Measurements from ENCODE around the gene KLHDC8B. TPM values are rescaled to one million over a fixed set of nuclear protein-coding genes. Genes with fewer than 3 reads are reported as not detected.
A peak's percentile ranks its signal among the peaks of the same experiment; 100 is the strongest.

KLHDC8B gene
- total RNA-seq, 1 experiment from 2014 or later: 21.5 TPM

DNA sequence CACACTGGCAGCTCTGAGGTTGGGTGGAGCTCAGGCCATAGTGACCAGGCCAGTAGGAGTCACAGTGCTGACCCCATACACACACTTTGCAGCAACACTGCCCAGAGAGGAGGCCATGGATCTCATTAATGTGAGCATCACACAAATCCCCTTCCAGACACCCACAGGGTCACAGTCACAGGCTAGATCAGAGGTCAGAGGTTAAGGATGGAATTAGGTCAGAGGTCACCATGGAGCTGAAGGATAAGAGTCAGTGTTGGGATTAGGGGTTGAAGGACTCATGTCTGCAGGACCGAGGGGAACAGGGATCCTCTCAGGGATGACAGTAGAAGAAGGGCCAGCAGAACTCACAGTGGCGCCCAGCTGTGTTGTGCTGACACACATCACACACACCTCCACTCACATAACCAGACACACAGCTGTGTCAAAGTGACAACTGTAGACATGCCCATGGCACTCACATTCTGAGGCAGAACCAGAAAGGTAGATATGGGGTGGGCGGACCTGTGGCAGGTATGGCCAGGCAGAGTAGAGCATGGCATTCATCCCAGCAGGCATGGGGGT lies 18.0 kb upstream of the KLHDC8B start (continued):
- TF ChIP-seq, protein P1, sequence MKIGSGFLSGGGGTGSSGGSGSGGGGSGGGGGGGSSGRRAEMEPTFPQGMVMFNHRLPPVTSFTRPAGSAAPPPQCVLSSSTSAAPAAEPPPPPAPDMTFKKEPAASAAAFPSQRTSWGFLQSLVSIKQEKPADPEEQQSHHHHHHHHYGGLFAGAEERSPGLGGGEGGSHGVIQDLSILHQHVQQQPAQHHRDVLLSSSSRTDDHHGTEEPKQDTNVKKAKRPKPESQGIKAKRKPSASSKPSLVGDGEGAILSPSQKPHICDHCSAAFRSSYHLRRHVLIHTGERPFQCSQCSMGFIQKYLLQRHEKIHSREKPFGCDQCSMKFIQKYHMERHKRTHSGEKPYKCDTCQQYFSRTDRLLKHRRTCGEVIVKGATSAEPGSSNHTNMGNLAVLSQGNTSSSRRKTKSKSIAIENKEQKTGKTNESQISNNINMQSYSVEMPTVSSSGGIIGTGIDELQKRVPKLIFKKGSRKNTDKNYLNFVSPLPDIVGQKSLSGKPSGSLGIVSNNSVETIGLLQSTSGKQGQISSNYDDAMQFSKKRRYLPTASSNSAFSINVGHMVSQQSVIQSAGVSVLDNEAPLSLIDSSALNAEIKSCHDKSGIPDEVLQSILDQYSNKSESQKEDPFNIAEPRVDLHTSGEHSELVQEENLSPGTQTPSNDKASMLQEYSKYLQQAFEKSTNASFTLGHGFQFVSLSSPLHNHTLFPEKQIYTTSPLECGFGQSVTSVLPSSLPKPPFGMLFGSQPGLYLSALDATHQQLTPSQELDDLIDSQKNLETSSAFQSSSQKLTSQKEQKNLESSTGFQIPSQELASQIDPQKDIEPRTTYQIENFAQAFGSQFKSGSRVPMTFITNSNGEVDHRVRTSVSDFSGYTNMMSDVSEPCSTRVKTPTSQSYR (CRISPR knock-in tag; IDR thresholded peaks at IDR 0.05): no peak
- TF ChIP-seq, protein P2, sequence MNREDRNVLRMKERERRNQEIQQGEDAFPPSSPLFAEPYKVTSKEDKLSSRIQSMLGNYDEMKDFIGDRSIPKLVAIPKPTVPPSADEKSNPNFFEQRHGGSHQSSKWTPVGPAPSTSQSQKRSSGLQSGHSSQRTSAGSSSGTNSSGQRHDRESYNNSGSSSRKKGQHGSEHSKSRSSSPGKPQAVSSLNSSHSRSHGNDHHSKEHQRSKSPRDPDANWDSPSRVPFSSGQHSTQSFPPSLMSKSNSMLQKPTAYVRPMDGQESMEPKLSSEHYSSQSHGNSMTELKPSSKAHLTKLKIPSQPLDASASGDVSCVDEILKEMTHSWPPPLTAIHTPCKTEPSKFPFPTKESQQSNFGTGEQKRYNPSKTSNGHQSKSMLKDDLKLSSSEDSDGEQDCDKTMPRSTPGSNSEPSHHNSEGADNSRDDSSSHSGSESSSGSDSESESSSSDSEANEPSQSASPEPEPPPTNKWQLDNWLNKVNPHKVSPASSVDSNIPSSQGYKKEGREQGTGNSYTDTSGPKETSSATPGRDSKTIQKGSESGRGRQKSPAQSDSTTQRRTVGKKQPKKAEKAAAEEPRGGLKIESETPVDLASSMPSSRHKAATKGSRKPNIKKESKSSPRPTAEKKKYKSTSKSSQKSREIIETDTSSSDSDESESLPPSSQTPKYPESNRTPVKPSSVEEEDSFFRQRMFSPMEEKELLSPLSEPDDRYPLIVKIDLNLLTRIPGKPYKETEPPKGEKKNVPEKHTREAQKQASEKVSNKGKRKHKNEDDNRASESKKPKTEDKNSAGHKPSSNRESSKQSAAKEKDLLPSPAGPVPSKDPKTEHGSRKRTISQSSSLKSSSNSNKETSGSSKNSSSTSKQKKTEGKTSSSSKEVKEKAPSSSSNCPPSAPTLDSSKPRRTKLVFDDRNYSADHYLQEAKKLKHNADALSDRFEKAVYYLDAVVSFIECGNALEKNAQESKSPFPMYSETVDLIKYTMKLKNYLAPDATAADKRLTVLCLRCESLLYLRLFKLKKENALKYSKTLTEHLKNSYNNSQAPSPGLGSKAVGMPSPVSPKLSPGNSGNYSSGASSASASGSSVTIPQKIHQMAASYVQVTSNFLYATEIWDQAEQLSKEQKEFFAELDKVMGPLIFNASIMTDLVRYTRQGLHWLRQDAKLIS (CRISPR knock-in tag; IDR thresholded peaks at IDR 0.05; ENCODE audit: borderline replicate concordance): no peak
- TF ChIP-seq, protein P3, sequence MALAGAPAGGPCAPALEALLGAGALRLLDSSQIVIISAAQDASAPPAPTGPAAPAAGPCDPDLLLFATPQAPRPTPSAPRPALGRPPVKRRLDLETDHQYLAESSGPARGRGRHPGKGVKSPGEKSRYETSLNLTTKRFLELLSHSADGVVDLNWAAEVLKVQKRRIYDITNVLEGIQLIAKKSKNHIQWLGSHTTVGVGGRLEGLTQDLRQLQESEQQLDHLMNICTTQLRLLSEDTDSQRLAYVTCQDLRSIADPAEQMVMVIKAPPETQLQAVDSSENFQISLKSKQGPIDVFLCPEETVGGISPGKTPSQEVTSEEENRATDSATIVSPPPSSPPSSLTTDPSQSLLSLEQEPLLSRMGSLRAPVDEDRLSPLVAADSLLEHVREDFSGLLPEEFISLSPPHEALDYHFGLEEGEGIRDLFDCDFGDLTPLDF (CRISPR knock-in tag; IDR thresholded peaks at IDR 0.05): no peak
- TF ChIP-seq ZNF671 (CRISPR knock-in tag; IDR thresholded peaks at IDR 0.05): no peak
- TF ChIP-seq, protein P4, sequence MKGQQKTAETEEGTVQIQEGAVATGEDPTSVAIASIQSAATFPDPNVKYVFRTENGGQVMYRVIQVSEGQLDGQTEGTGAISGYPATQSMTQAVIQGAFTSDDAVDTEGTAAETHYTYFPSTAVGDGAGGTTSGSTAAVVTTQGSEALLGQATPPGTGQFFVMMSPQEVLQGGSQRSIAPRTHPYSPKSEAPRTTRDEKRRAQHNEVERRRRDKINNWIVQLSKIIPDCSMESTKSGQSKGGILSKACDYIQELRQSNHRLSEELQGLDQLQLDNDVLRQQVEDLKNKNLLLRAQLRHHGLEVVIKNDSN (CRISPR knock-in tag; IDR thresholded peaks at IDR 0.05): no peak

DNA sequence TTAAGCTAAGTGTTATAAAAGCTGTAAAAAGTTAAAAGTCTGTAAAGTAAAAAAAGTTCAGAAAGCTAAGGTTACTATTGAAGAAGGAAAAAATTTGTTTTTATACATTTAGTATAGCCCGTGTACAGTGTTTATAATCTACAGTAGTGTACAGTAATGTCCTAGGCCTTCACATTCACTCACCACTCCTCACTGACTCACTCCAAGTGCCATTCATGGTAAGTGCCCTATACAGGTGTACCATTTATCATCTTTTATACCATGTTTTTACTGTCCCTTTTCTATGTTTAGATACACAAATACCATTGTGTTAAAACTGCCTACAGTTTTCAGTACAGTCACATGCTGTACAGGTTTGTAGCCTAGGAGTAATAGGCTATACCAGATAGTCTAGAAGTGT lies 14.1 kb upstream of the KLHDC8B start:
- ChIA-PET CTCF (interaction anchor here (0.7 to 4.5 kb wide), 4 partner anchors 14 to 37 kb away, joined by 3 to 23 read pairs (median 8); partner anchors contain the start of genes KLHDC8B, LAMB2 and USP19), POLR2A (no interaction called here)
- H3K4me3 Mint-ChIP-seq: no peak overlapping the region
- TF ChIP-seq JUN (CRISPR knock-in tag; IDR thresholded peaks at IDR 0.05): no peak
- H3K4me1 Mint-ChIP-seq: no peaks in the 10 kb centered on the region
- DNase-seq (ENCODE audit: low spot score): no peak
- H3K9me3 Mint-ChIP-seq: no peaks in the 10 kb centered on the region
- no peak for ATAC-seq
- no peaks in the 10 kb centered on the region for H3K36me3 Mint-ChIP-seq
- H3K27ac Mint-ChIP-seq: no peak overlapping the region
- H3K27me3 Mint-ChIP-seq (ENCODE audit: low read depth): peaks cover 26% of the 10 kb centered on the region

DNA sequence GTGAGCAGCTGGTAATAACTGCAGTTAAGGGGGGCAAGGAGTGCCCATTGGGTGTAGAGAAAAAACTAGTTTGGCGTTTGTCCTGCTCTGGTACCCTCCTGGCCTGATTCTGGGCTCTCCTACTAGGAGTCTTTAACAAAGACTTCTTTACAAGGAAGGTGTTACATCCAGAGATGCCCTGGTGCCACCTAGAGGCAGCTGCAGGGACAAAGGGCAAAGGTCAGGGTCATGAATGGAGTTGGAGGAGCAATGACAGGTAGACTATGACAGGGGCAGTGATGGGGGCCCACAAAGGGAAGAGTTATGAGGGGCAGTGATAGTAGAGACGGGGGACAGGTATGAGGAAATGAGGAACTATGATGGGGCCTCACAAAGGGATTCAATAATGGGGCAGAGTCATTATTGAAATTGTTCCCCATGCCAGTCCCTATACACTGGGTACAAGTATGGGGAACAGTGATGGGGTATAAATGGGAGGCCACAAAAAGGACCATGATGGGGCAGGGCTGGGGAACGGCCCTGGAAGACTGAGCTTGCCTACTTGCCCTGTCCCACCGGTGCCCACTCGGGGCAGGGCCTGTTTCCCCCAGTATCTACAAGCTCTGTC lies 13.2 kb upstream of the KLHDC8B start:
- POLR2A ChIA-PET: interaction anchor here (0.6 to 1.0 kb wide), 2 partner anchors 38 to 86 kb away, joined by 3 read pairs; no protein-coding TSS in a partner anchor
- no peaks in the 10 kb centered on the region for H3K9me3 Mint-ChIP-seq
- no peaks in the 10 kb centered on the region for H3K4me1 Mint-ChIP-seq
- peaks cover 3% of the 10 kb centered on the region; the same call in 1 of the 2 replicates for H3K36me3 Mint-ChIP-seq
- no peak overlapping the region for H3K4me3 Mint-ChIP-seq
- CTCF ChIA-PET: interaction anchor here (0.5 to 4.5 kb wide), 8 partner anchors 13 to 291 kb away, joined by 3 to 23 read pairs (median 5); partner anchors contain the start of genes KLHDC8B, LAMB2, NDUFAF3 and USP19
- DNase-seq (ENCODE audit: low spot score) (peak; percentile 72), ATAC-seq (peak; percentile 91)
- H3K27me3 Mint-ChIP-seq (ENCODE audit: low read depth): peaks cover 17% of the 10 kb centered on the region
- no peak overlapping the region for H3K27ac Mint-ChIP-seq
- TF ChIP-seq, protein P5, sequence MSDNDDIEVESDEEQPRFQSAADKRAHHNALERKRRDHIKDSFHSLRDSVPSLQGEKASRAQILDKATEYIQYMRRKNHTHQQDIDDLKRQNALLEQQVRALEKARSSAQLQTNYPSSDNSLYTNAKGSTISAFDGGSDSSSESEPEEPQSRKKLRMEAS (CRISPR knock-in tag; IDR thresholded peaks at IDR 0.05): no peak
- TF ChIP-seq TP53 (CRISPR knock-in tag; IDR thresholded peaks at IDR 0.05) (0 out of 2 replicates have a peak, but pooled peaks have one; percentile 21), NR2C2 (CRISPR knock-in tag; IDR thresholded peaks at IDR 0.05) (peak; percentile 82), FOXJ3 (CRISPR knock-in tag; IDR thresholded peaks at IDR 0.05; ENCODE audit: borderline replicate concordance) (no peak), ZNF263 (CRISPR knock-in tag; IDR thresholded peaks at IDR 0.05; ENCODE audit: low read depth) (no peak), ESRRA (CRISPR knock-in tag; IDR thresholded peaks at IDR 0.05; ENCODE audit: borderline replicate concordance) (no peak)
- TF ChIP-seq, protein P6, sequence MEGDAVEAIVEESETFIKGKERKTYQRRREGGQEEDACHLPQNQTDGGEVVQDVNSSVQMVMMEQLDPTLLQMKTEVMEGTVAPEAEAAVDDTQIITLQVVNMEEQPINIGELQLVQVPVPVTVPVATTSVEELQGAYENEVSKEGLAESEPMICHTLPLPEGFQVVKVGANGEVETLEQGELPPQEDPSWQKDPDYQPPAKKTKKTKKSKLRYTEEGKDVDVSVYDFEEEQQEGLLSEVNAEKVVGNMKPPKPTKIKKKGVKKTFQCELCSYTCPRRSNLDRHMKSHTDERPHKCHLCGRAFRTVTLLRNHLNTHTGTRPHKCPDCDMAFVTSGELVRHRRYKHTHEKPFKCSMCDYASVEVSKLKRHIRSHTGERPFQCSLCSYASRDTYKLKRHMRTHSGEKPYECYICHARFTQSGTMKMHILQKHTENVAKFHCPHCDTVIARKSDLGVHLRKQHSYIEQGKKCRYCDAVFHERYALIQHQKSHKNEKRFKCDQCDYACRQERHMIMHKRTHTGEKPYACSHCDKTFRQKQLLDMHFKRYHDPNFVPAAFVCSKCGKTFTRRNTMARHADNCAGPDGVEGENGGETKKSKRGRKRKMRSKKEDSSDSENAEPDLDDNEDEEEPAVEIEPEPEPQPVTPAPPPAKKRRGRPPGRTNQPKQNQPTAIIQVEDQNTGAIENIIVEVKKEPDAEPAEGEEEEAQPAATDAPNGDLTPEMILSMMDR (IDR thresholded peaks at IDR 0.05): peak; percentile 36
- TF ChIP-seq, protein P7, sequence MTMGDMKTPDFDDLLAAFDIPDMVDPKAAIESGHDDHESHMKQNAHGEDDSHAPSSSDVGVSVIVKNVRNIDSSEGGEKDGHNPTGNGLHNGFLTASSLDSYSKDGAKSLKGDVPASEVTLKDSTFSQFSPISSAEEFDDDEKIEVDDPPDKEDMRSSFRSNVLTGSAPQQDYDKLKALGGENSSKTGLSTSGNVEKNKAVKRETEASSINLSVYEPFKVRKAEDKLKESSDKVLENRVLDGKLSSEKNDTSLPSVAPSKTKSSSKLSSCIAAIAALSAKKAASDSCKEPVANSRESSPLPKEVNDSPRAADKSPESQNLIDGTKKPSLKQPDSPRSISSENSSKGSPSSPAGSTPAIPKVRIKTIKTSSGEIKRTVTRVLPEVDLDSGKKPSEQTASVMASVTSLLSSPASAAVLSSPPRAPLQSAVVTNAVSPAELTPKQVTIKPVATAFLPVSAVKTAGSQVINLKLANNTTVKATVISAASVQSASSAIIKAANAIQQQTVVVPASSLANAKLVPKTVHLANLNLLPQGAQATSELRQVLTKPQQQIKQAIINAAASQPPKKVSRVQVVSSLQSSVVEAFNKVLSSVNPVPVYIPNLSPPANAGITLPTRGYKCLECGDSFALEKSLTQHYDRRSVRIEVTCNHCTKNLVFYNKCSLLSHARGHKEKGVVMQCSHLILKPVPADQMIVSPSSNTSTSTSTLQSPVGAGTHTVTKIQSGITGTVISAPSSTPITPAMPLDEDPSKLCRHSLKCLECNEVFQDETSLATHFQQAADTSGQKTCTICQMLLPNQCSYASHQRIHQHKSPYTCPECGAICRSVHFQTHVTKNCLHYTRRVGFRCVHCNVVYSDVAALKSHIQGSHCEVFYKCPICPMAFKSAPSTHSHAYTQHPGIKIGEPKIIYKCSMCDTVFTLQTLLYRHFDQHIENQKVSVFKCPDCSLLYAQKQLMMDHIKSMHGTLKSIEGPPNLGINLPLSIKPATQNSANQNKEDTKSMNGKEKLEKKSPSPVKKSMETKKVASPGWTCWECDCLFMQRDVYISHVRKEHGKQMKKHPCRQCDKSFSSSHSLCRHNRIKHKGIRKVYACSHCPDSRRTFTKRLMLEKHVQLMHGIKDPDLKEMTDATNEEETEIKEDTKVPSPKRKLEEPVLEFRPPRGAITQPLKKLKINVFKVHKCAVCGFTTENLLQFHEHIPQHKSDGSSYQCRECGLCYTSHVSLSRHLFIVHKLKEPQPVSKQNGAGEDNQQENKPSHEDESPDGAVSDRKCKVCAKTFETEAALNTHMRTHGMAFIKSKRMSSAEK (CRISPR knock-in tag; IDR thresholded peaks at IDR 0.05; ENCODE audit: borderline replicate concordance): no peak
- TF ChIP-seq, protein P4 (CRISPR knock-in tag; IDR thresholded peaks at IDR 0.05): no peak
